ENCODE results near the gene MSH4. TPM values are rescaled to one million over a fixed set of nuclear protein-coding genes. Genes with fewer than 3 reads are reported as not detected.

The MSH4 gene
- total RNA-seq, 2 experiments from 2014 or later: 0.73 to 0.80 TPM

DNA sequence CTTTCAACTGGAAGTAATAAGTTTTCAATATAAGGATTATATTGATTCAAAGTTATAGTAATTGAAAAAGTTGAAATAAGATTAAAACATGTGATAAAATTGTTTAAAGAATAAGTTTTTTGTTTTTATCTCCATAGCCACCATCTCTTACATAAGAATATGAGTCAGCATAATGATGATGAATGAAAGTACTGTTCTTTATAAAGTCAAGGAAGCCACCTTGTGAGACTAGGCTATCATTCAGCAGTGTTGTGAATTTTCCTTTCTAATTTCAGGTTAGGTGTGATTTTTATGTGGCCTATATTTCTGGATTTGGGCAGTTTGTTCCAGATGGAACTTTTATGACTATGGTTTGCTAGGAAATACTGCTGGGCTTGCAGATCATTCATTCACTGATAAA is 157.9 kb downstream of the MSH4 start:
- no TSS peak for BruUV-seq (replicated peaks)
- no peaks in the 10 kb centered on the region for H3K79me2 ChIP-seq (ENCODE audit: insufficient read depth, low read depth, low read length)
- no peak overlapping the region for H3K27ac ChIP-seq (ENCODE audit: low read depth, low read length, poor library complexity, severe bottlenecking)
- H3K4me3 ChIP-seq (ENCODE audit: low read depth, low read length, poor library complexity, severe bottlenecking): no peak overlapping the region
- H3K4me1 ChIP-seq (ENCODE audit: insufficient read depth, low read length, poor library complexity, severe bottlenecking): no peaks in the 10 kb centered on the region
- no peaks in the 10 kb centered on the region for H3K36me3 ChIP-seq (ENCODE audit: insufficient read depth, low read length)
- intact Hi-C loops (cut with micrococcal nuclease; ENCODE audit: unreplicated experiment): no loop called here
- H3K9me3 ChIP-seq (ENCODE audit: low read length): no peaks in the 10 kb centered on the region
- no peak overlapping the region for H2AFZ ChIP-seq (ENCODE audit: low read length)
- ChIA-PET CTCF (ENCODE audit: unreplicated experiment) (no interaction called here), POLR2A (no interaction called here)
- no peak for DNase-seq (ENCODE audit: low spot score)
- no peaks in the 10 kb centered on the region for H3K9me2 ChIP-seq (ENCODE audit: insufficient read depth, low read length)
- no peak overlapping the region for H3K4me2 ChIP-seq (ENCODE audit: low read length)
- no peaks in the 10 kb centered on the region for H4K20me1 ChIP-seq (ENCODE audit: insufficient read depth, low read length)
- TF ChIP-seq, protein P1, sequence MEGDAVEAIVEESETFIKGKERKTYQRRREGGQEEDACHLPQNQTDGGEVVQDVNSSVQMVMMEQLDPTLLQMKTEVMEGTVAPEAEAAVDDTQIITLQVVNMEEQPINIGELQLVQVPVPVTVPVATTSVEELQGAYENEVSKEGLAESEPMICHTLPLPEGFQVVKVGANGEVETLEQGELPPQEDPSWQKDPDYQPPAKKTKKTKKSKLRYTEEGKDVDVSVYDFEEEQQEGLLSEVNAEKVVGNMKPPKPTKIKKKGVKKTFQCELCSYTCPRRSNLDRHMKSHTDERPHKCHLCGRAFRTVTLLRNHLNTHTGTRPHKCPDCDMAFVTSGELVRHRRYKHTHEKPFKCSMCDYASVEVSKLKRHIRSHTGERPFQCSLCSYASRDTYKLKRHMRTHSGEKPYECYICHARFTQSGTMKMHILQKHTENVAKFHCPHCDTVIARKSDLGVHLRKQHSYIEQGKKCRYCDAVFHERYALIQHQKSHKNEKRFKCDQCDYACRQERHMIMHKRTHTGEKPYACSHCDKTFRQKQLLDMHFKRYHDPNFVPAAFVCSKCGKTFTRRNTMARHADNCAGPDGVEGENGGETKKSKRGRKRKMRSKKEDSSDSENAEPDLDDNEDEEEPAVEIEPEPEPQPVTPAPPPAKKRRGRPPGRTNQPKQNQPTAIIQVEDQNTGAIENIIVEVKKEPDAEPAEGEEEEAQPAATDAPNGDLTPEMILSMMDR (conservative IDR thresholded peaks at IDR 0.05; ENCODE audit: low read length): no peak
- TF ChIP-seq EZH2phosphoT487 (IDR thresholded peaks at IDR 0.05; ENCODE audit: borderline replicate concordance, low read depth, low read length): no peak

Small RNAs within 50 kb of the gene (small RNA-seq; reads per million reads assigned to genes)
- gene SNORD45A (not detected), gene SNORD45B (not detected), gene SNORD45C (not detected)

Other genes starting within 250 kb of the MSH4 start
- gene SLC44A5, start 185.8 kb upstream of the MSH4 start, total RNA-seq (2014; rRNA removed; shearing (Covaris generic)): not detected in 2 replicates
- gene SLC44A5, start 185.8 kb upstream of the MSH4 start, total RNA-seq (2022): not detected in 2 replicates
- 137 and 160 TPM in 2 replicates for gene ACADM, start 72.2 kb upstream of the MSH4 start, total RNA-seq (2014; rRNA removed; shearing (Covaris generic))
- 228 and 248 TPM in 2 replicates for gene ACADM, start 72.2 kb upstream of the MSH4 start, total RNA-seq (2022)
- gene RABGGTB, start 10.6 kb upstream of the MSH4 start, total RNA-seq (2014; rRNA removed; shearing (Covaris generic)): 128 and 132 TPM in 2 replicates
- 144 and 165 TPM in 2 replicates for gene RABGGTB, start 10.6 kb upstream of the MSH4 start, total RNA-seq (2022)
- not detected in 2 replicates for gene ASB17, start 135.5 kb downstream of the MSH4 start, total RNA-seq (2014; rRNA removed; shearing (Covaris generic))
- not detected in 2 replicates for gene ASB17, start 135.5 kb downstream of the MSH4 start, total RNA-seq (2022)